ENCODE measurements around the gene FFAR3.

DNA sequence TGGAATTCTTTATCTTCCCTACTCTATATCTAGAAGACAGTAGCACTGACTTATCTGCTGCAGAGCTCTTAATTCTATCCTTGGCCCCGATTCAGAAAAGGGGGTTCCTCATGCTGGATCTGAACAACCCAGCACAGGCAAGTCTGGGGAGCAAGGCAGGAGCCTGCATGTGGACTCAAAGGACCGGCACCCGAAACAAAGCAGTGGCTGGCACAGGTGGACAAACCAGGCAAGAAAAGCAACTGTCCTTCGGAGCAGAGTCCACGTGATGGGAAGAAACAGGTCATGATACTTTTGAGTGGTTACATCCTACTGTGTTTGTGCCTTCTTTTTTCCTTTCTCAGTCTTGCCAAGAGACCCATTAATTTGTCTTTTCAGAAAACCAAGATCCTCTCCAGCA is 50.9 kb downstream of the FFAR3 start:
- TF ChIP-seq POLR2AphosphoS5 (IDR thresholded peaks at IDR 0.05; ENCODE audit: borderline replicate concordance, low read depth, low read length): no peak
- no peak for TF ChIP-seq EZH2 (IDR thresholded peaks at IDR 0.05)

Data from SK-N-MC (cell line).